Ishikawa (cell line): Measurements from ENCODE around the gene ZNF653.

ENCODE experiments used
- CREB1 ChIP-seq: IDR thresholded peaks from 2 replicates; pipeline ENCODE4 v1.6.1; 2012; ENCODE audit warnings: low read depth
- FOXM1 ChIP-seq: IDR thresholded peaks from 2 replicates; pipeline ENCODE4 v1.6.1; 2012; ENCODE audit warnings: low read depth, borderline replicate concordance
- MAX ChIP-seq: IDR thresholded peaks from 2 replicates; pipeline ENCODE4 v1.6.1; 2012
- TAF1 ChIP-seq: IDR thresholded peaks from 2 replicates; pipeline ENCODE4 v1.6.1; 2012; ENCODE audit warnings: low read depth, mild to moderate bottlenecking
- TCF12 ChIP-seq: IDR thresholded peaks from 2 replicates; pipeline ENCODE4 v1.6.1; 2012; ENCODE audit warnings: low read depth
- TEAD4 ChIP-seq: IDR thresholded peaks from 2 replicates; pipeline ENCODE4 v1.6.1; 2012

- TF ChIP-seq TEAD4 (no peak), TAF1 (no peak), MAX (no peak), FOXM1 (no peak), CREB1 (no peak), TCF12 (no peak)
Measured at GRCh38 chr19:11451327-11451870, 54.2 kb downstream of the ZNF653 start.
